ENCODE measurements around the gene NLRP10.
"Not testable (repeated sequence)": the region's sequence is repeated elsewhere in the genome, so short reads cannot be mapped to it uniquely, and the experiment has no call there.

The NLRP10 gene

DNA sequence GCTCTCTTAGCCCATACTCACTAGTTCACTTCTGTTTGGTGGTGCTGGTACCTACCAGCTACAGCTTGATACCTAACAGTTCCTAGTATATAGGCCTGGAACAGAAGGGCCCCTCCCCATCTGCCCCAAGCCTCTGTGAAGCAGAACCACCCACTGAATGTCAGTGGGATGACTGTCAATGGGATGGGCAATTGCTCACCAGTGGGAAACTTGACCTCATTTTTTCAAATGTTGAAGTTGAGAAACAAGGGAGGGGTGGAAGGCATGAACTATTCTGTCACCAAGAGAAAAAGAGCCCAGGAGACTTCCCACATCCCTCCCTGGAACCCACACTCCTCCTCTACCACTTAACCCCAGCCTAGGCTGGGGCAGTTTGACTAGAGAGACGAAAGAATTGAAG is at the start of gene NLRP10:
NLRP10 (minus strand) TSS at position 62 of the 400 bp plus-strand sequence. CDS start 1,952 bp downstream, outside the sequence.
- no peak for DNase-seq

- no peak for DNase-seq
Observed at GRCh38 chr11:8013833-8014232, 48.6 kb upstream of the NLRP10 start.

DNA sequence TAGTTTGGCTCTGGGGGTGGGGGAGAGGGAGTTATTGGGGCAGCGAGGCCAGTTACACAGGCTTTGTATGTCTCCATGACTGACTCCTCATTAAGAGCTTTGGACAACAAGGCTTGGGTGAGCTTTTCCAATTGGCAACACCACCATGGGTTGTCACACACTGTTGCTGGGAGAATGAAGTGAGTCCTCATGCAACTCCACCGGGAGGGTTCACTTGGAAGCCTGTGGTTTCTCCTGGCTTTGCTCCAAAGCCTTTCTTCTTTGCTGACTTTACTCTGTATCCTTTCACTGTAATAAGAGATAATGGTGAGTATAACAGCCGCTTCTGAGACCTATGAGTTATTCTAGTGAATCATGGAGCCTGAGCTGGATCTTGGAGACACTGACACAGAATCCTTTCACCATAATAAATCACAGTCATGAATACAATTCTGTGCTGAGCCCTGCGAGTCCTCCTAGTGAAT is 46.8 kb upstream of the NLRP10 start:
- DNase-seq = no peak

GRCh38 chr11:8011371-8011770 is 46.1 kb upstream of the NLRP10 start:
- no peak for DNase-seq

GRCh38 chr11:8009856-8010255 is 44.6 kb upstream of the NLRP10 start:
- DNase-seq = no peak

GRCh38 chr11:8008212-8008611 is 43.0 kb upstream of the NLRP10 start:
- DNase-seq = no peak

- DNase-seq = peak; percentile 50
Observed at GRCh38 chr11:8006349-8006977, 41.2 kb upstream of the NLRP10 start.

- no peak for DNase-seq
Observed at GRCh38 chr11:8005556-8005955, 40.3 kb upstream of the NLRP10 start.

- DNase-seq = no peak
Observed at GRCh38 chr11:8004008-8004407, 38.8 kb upstream of the NLRP10 start.

- no peak for DNase-seq
Observed at GRCh38 chr11:8003187-8003586, 37.9 kb upstream of the NLRP10 start.

- no peak for DNase-seq
Observed at GRCh38 chr11:8002676-8003075, 37.4 kb upstream of the NLRP10 start.

GRCh38 chr11:8000390-8000789 is 35.1 kb upstream of the NLRP10 start:
- no peak for DNase-seq

- DNase-seq = no peak
Observed at GRCh38 chr11:7999795-8000194, 34.5 kb upstream of the NLRP10 start.

DNA sequence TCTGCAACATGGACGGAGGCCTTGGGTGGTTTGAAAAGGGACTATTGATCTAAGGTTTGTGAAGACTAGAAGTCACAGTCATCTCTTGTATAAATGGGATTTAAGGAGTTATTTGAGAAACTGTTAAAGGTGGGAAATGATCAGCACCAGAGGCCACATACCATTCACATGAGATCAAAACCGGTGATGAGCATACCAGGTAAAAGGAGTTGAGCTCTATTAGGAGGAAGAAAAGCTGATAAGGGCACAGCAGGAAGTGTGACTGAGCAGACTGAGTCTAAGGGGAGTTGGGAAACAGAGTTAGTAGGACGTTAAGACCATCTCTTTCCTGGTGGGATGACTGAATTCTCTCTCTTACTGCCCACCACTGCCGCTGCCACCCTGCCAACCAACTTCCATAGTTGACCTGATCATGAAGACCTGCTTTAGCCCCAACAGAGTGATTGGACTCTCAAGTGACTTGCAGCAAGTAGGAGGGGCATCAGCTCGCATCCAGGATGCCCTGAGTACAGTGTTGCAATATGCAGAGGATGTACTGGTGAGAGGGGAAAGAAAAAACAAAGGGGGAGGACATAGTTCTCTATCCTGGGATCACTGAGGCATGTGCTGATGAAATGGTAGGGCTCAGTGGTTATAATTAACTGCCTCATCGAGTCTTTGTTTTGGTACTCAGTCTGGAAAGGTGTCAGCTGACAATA is 29.5 kb upstream of the NLRP10 start:
- no peak for DNase-seq

DNA sequence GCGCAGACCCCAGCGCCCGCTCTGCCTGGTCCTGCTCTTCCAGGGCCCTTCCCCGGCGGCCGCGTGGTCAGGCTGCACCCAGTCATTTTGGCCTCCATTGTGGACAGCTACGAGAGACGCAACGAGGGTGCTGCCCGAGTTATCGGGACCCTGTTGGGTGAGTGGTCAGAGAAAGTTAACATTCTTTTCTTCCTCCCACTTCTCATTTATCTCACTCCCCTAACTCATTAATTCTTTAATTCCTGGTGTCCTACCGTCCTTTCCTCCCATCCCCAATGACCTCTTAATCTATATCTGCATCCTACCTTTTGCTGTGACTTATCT is 22.3 kb upstream of the NLRP10 start:
- not testable (repeated sequence) for DNase-seq

DNA sequence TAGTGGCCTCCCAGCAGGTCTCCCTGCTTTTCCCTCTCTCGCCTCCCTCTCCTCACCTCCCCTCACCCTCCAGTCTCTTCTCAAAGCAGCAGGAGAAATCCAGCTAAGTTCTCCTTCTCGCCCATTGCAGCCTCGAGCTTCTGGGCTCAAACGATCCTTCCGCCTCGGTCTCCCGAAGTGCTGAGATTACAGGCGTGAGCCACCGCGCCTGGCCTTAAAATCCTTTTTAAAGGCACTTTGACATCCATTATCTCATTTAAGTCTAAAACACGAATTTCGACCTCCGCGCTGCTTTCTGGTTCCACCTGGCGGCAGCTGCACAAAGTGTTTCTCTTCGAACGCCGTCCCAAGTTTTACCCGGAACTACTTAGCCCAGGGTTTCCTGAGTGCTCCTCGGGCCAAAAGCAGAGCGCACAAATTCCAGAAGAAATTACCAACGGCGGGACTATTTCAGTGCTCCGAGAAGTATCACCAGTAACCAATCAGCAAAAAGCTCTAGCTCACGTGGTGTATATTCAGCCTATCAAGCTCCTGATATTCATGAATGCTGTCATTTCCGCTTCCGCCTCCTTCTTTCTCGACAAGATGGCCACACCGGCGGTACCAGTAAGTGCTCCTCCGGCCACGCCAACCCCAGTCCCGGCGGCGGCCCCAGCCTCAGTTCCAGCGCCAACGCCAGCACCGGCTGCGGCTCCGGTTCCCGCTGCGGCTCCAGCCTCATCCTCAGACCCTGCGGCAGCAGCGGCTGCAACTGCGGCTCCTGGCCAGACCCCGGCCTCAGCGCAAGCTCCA is 21.7 kb upstream of the NLRP10 start, which contains the start of gene EIF3F:
EIF3F (plus strand) TSS at position 570 of the 792 bp plus-strand sequence; CDS start at position 586, 16 bp downstream.
- DNase-seq = peak; percentile 90

- DNase-seq = no peak
Observed at GRCh38 chr11:7983832-7984590, 18.8 kb upstream of the NLRP10 start.

DNA sequence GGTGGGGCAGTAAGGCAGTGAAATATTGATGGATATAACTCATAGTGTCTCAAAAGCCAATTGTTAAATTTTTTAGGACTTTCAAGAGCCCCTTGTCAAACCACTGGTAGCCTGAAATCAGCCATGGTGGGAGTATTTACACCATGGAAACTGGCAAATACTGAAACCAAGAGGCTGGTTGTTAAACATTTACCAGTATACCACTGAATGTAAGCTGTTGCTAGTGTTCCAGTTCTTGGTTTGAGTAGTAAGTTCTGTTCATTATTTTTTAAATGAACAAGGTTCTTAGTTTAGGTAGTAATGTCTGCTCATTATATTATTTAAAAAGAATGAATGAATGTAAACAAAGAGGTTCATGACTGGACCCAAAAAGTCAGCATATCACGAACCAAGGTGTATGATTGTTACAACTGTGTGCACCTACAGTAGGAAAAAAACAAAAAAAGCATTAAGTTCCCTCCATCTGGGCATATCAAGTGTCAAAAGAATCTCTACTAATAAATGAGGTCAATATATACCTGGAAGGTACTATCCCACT is 17.4 kb upstream of the NLRP10 start:
- no peak for DNase-seq

- no peak for DNase-seq
Observed at GRCh38 chr11:7981619-7982157, 16.4 kb upstream of the NLRP10 start.

GRCh38 chr11:7977232-7977917 is 12.1 kb upstream of the NLRP10 start:
- no peak for DNase-seq

DNA sequence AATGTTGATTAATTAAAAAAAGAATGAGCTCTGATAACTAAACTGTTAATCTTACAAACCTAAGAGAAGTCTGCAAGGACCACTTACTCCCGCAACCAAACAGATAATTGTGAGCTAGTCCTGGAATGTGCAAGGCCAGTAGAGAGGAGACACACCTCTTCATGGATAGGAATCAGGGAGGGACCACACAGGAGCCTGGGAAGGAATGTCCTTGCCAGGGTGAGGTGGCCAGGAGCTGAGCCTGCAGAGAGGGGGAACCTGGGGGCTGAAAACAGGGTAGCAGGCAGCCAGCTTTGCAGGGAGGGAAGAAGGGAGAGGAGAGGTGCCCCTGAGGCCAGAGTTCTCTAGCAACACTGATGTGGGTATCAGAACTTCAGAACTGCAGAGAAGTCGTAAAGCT is 9.4 kb upstream of the NLRP10 start:
- DNase-seq = no peak

DNA sequence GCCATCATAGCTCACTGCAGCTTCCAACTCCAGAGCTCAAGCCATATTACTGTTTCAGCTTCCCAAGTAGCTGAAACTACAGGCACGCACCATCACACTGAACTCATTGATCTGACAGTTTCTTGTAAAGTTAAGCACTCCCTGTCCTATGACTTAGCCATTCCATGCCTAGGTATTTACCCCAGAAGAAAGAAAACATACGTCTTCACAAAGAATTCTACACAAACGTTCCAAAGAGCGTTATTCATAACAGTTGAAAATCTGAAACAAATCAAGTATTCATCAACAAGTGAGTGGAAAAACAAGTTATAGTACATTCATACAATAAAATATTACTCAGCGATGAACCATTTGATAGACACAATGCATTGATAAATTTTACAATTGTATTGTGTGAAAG is 7.8 kb upstream of the NLRP10 start:
- DNase-seq = no peak
